Measurements from ENCODE around the gene STAC2.

- TF ChIP-seq CTCF (IDR thresholded peaks at IDR 0.05; ENCODE audit: low read depth, low read length, poor library complexity, severe bottlenecking) (no peak), EZH2phosphoT487 (IDR thresholded peaks at IDR 0.05; ENCODE audit: borderline replicate concordance, low read length) (no peak)
Measured at GRCh38 chr17:39186481-39187002, 39.2 kb downstream of the STAC2 start.

All from DOHH2 (cell line).